Liver (tissue), 9 donors: ENCODE data around the gene DPP4. TPM values are rescaled to one million over a fixed set of nuclear protein-coding genes. Genes with fewer than 3 reads are reported as not detected.

Source experiments
- DNase-seq: peaks from one replicate; pipeline ENCODE4 v3.0.0-alpha.2; 2017; ENCODE audit warnings: low spot score
- H3K27ac ChIP-seq, 2 donors: one replicate each; pipeline ENCODE4 v1.7.0; 2013; ENCODE audit warnings: inconsistent platforms in 2 of 2, low read length in 2 of 2, control low read depth in 1 of 2, low read depth in 1 of 2, mild to moderate bottlenecking in 1 of 2
- H3K27me3 ChIP-seq, 4 donors: one replicate each; pipeline versions ENCODE4 v1.6.1 to v1.7.0; 2013; ENCODE audit warnings: low read length in 3 of 4, inconsistent platforms in 1 of 4, mild to moderate bottlenecking in 1 of 4, moderate library complexity in 1 of 4; ENCODE audit not compliant: control insufficient read depth in 4 of 4, insufficient read depth in 4 of 4
- H3K36me3 ChIP-seq, 4 donors: one replicate each; pipeline versions ENCODE4 v1.6.1 to v1.7.0; 2013; ENCODE audit warnings: low read length in 3 of 4, mild to moderate bottlenecking in 3 of 4, low read depth in 1 of 4, moderate library complexity in 1 of 4; ENCODE audit not compliant: control insufficient read depth in 4 of 4, insufficient read depth in 3 of 4
- H3K4me1 ChIP-seq, 4 donors: one replicate each; pipeline versions ENCODE4 v1.6.1 to v1.7.0; 2013; ENCODE audit warnings: low read length in 3 of 4, mild to moderate bottlenecking in 3 of 4, moderate library complexity in 1 of 4; ENCODE audit not compliant: control insufficient read depth in 4 of 4, insufficient read depth in 4 of 4
- H3K4me3 ChIP-seq, 3 donors: one replicate each; pipeline versions ENCODE4 v1.6.1 to v1.7.0; 2013; ENCODE audit warnings: low read length in 3 of 3, control low read depth in 1 of 3, low read depth in 1 of 3, mild to moderate bottlenecking in 1 of 3
- H3K9ac ChIP-seq, 2 donors: one replicate each; pipeline ENCODE4 v1.7.0; 2013; ENCODE audit warnings: low read length in 2 of 2, mild to moderate bottlenecking in 2 of 2, moderate library complexity in 2 of 2, control low read depth in 1 of 2, low read depth in 1 of 2
- H3K9me3 ChIP-seq, 4 donors: one replicate each; pipeline versions ENCODE4 v1.6.1 to v1.7.0; 2013; ENCODE audit warnings: low read length in 3 of 4; ENCODE audit not compliant: control insufficient read depth in 4 of 4
- EGR1 ChIP-seq, 2 donors: IDR thresholded peaks; 2 replicates each; pipeline ENCODE4 v1.6.1; 2016 to 2018; ENCODE audit warnings: antibody characterized with exemption in 2 of 2, low read depth in 2 of 2
- FOXA1 ChIP-seq: IDR thresholded peaks from 2 replicates; pipeline ENCODE4 v1.6.1; 2016; ENCODE audit warnings: antibody characterized with exemption
- FOXA2 ChIP-seq: IDR thresholded peaks from 2 replicates; pipeline ENCODE4 v1.6.1; 2016; ENCODE audit warnings: antibody characterized with exemption
- GABPA ChIP-seq, 2 donors: IDR thresholded peaks in 1 of 2; conservative IDR thresholded peaks in 1 of 2; 2 replicates each; pipeline ENCODE4 v1.6.1; 2016; ENCODE audit warnings: antibody characterized with exemption in 2 of 2, mild to moderate bottlenecking in 1 of 2, moderate library complexity in 1 of 2
- HNF4A ChIP-seq, 2 donors: conservative IDR thresholded peaks; 2 replicates each; pipeline ENCODE4 v1.6.1; 2016; ENCODE audit warnings: antibody characterized with exemption in 2 of 2, mild to moderate bottlenecking in 2 of 2
- HNF4G ChIP-seq: IDR thresholded peaks from 2 replicates; pipeline ENCODE4 v1.6.1; 2016; ENCODE audit warnings: antibody characterized with exemption
- JUND ChIP-seq, 2 donors: IDR thresholded peaks; 2 replicates each; pipeline ENCODE4 v1.6.1; 2016; ENCODE audit warnings: antibody characterized with exemption in 2 of 2
- NR2F2 ChIP-seq: IDR thresholded peaks from 2 replicates; pipeline ENCODE4 v1.6.1; 2016; ENCODE audit warnings: antibody characterized with exemption
- RAD21 ChIP-seq, 2 donors: IDR thresholded peaks; 2 replicates each; pipeline ENCODE4 v1.6.1; 2016; ENCODE audit warnings: antibody characterized with exemption in 2 of 2, mild to moderate bottlenecking in 2 of 2
- RXRA ChIP-seq, 2 donors: IDR thresholded peaks; 2 replicates each; pipeline ENCODE4 v1.6.1; 2017 to 2018; ENCODE audit warnings: antibody characterized with exemption in 2 of 2, mild to moderate bottlenecking in 1 of 2
- SP1 ChIP-seq: IDR thresholded peaks from 2 replicates; pipeline ENCODE4 v1.6.1; 2018; ENCODE audit warnings: antibody characterized with exemption, mild to moderate bottlenecking
- TAF1 ChIP-seq: conservative IDR thresholded peaks from 2 replicates; pipeline ENCODE4 v1.6.1; 2016; ENCODE audit warnings: antibody characterized with exemption, mild to moderate bottlenecking
- YY1 ChIP-seq: IDR thresholded peaks from 2 replicates; pipeline ENCODE4 v1.6.1; 2016; ENCODE audit warnings: antibody characterized with exemption, mild to moderate bottlenecking
- WGBS: extraction: QIAGEN DNeasy Blood & Tissue Kit; methylation state at CpG from one replicate; pipeline ENCODE4 v1.1.7; 2013; 5-methylcytosine and 5-hydroxymethylcytosine counted together
- polyA plus RNA-seq, 2 donors: library from polyadenylated mRNA; stranded (reverse) in 1 of 2; unstranded in 1 of 2; fragments of 200-250 nt in 1 of 2; fragments of >200 nt in 1 of 2; fragmentation: Nextera tagmentation in 1 of 2; extraction: Ambion mirVana in 1 of 2; gene quantifications; one replicate each; pipeline versions ENCODE4 v1.2.1 to v1.2.3, GENCODE V29; 2013 to 2015
- total RNA-seq, 2 donors: library from RNA; depleted of rRNA; stranded (reverse); fragments of >200 nt; gene quantifications; one replicate each; pipeline ENCODE4 v1.2.3, GENCODE V29; 2014
- TF ChIP-seq, protein P1 (sequence below): IDR thresholded peaks from 2 replicates; pipeline ENCODE4 v1.6.1; 2016; ENCODE audit warnings: antibody characterized with exemption
- TF ChIP-seq, protein P2 (sequence below): fragments of 150-350 bp; IDR thresholded peaks from 2 replicates; pipeline ENCODE4 v1.5.1; 2017; ENCODE audit warnings: improper control_type of control experiment, low read depth, low read length; ENCODE audit not compliant: missing input control
- TF ChIP-seq, protein P3 (sequence below): IDR thresholded peaks from 2 replicates; pipeline ENCODE4 v1.6.1; 2016; ENCODE audit warnings: antibody characterized with exemption
- TF ChIP-seq, protein P4 (sequence below): IDR thresholded peaks from 2 replicates; pipeline ENCODE4 v1.6.1; 2016; ENCODE audit warnings: antibody characterized with exemption
- donor health status: healthy.
- donor health status: healthy.
- donor health status: healthy.
- donor health status: healthy.
- donor health status: healthy.

DPP4 gene
- total and polyA plus RNA-seq, 4 donors: 9.6 to 30.1 (median 13.5) TPM

DNA sequence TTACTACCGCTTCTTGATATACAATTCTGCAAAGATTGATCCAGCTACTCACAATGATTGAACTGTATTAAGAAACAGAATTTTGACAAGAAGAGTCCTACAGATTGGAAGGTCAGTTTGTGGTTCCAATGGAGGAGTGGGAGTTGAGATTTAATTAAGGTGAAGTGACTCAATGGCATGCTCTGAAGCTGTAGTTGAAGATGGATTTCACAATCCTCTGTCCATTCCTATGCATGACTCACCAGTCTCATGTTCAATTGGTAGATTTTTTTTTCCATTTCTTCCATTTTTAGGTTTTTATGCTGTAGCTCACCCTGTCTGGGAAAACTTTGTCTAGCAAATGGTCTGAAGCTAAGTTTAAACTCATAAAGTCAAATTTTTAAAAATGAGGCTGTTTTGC is 83.3 kb downstream of the DPP4 start:
- DNase-seq: no peak
- Histone ChIP-seq H3K4me3 (no peak overlapping the region), H3K27ac (no peak overlapping the region), H3K36me3 (peaks cover 0 to 2% (median under 1%) of the 10 kb centered on the region in 4 donors), H3K9me3 (no peaks in the 10 kb centered on the region), H3K4me1 (peaks cover 0 to 3% (median 0%) of the 10 kb centered on the region in 4 donors), H3K27me3 (no peaks in the 10 kb centered on the region), H3K9ac (no peak overlapping the region)
- TF ChIP-seq, protein P1, sequence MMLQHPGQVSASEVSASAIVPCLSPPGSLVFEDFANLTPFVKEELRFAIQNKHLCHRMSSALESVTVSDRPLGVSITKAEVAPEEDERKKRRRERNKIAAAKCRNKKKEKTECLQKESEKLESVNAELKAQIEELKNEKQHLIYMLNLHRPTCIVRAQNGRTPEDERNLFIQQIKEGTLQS: no peak
- TF ChIP-seq TAF1 (no peak), YY1 (no peak), SP1 (no peak), NR2F2 (no peak), JUND (IDR thresholded peaks at IDR 0.05) (peak in 1 of 2 donors; percentile 15), FOXA1 (no peak), RAD21 (IDR thresholded peaks at IDR 0.05) (no peak)
- TF ChIP-seq, protein P2, sequence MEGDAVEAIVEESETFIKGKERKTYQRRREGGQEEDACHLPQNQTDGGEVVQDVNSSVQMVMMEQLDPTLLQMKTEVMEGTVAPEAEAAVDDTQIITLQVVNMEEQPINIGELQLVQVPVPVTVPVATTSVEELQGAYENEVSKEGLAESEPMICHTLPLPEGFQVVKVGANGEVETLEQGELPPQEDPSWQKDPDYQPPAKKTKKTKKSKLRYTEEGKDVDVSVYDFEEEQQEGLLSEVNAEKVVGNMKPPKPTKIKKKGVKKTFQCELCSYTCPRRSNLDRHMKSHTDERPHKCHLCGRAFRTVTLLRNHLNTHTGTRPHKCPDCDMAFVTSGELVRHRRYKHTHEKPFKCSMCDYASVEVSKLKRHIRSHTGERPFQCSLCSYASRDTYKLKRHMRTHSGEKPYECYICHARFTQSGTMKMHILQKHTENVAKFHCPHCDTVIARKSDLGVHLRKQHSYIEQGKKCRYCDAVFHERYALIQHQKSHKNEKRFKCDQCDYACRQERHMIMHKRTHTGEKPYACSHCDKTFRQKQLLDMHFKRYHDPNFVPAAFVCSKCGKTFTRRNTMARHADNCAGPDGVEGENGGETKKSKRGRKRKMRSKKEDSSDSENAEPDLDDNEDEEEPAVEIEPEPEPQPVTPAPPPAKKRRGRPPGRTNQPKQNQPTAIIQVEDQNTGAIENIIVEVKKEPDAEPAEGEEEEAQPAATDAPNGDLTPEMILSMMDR: no peak
- WGBS: 99% methylated on average over 1 of the region's 1 CpG

DNA sequence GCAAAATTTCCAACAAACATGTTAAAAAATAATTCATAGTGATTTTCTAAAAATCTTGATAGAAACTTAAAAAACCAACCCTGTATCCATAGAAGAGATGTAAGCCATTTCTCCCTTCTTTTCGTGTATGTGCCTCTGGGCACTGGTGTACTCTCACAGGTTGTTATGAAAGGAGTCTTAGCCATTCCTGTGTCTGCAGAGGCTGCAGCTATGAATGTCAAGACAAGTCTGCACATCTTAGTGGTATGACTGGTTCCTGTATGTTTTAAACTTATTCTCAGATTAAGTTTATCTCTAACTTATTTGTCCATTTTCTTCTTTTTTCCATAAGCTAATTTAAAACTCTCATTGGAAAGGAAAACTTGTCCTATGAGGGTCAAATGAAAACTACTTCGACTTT is 84.0 kb downstream of the DPP4 start:
- H3K4me1 ChIP-seq: no peaks in the 10 kb centered on the region
- H3K9ac ChIP-seq: no peak overlapping the region
- H3K27me3 ChIP-seq: no peaks in the 10 kb centered on the region
- WGBS: 87% methylated on average over 2 of the region's 2 CpGs
- H3K27ac ChIP-seq: no peak overlapping the region
- no peaks in the 10 kb centered on the region for H3K9me3 ChIP-seq
- no peak overlapping the region for H3K4me3 ChIP-seq
- no peak for DNase-seq
- H3K36me3 ChIP-seq: peaks cover 0 to 2% (median under 1%) of the 10 kb centered on the region in 4 donors
- no peak for TF ChIP-seq YY1
- TF ChIP-seq HNF4G: no peak
- TF ChIP-seq, protein P2: no peak
- no peak for TF ChIP-seq TAF1
- TF ChIP-seq, protein P1: no peak
- TF ChIP-seq, protein P3, sequence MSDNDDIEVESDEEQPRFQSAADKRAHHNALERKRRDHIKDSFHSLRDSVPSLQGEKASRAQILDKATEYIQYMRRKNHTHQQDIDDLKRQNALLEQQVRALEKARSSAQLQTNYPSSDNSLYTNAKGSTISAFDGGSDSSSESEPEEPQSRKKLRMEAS: no peak
- TF ChIP-seq, protein P4, sequence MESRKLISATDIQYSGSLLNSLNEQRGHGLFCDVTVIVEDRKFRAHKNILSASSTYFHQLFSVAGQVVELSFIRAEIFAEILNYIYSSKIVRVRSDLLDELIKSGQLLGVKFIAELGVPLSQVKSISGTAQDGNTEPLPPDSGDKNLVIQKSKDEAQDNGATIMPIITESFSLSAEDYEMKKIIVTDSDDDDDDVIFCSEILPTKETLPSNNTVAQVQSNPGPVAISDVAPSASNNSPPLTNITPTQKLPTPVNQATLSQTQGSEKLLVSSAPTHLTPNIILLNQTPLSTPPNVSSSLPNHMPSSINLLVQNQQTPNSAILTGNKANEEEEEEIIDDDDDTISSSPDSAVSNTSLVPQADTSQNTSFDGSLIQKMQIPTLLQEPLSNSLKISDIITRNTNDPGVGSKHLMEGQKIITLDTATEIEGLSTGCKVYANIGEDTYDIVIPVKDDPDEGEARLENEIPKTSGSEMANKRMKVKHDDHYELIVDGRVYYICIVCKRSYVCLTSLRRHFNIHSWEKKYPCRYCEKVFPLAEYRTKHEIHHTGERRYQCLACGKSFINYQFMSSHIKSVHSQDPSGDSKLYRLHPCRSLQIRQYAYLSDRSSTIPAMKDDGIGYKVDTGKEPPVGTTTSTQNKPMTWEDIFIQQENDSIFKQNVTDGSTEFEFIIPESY: no peak
- TF ChIP-seq RAD21 (IDR thresholded peaks at IDR 0.05): no peak
- no peak for TF ChIP-seq HNF4A (conservative IDR thresholded peaks at IDR 0.05)
- TF ChIP-seq EGR1 (IDR thresholded peaks at IDR 0.05; ENCODE audit: low read depth in 2 of 2): no peak
- TF ChIP-seq FOXA2: no peak
- TF ChIP-seq GABPA (IDR thresholded peaks at IDR 0.05 in 1 of 2, conservative IDR thresholded peaks at IDR 0.05 in 1 of 2): no peak
- TF ChIP-seq RXRA (IDR thresholded peaks at IDR 0.05): no peak
